Tibial nerve (tissue), 4 donors: Measurements from ENCODE around the gene NR1H4. TPM values are rescaled to one million over a fixed set of nuclear protein-coding genes. Genes with fewer than 3 reads are reported as not detected.

Experiments
- DNase-seq, 2 donors: peaks; one replicate each; pipeline ENCODE4 v3.0.0-alpha.2; 2019; ENCODE audit warnings: low spot score in 2 of 2
- H3K27ac ChIP-seq, 4 donors: fragments of 200-600 bp; sonication (generic) in 3 of 4; one replicate each; pipeline ENCODE4 v1.5.1; 2017 to 2019; ENCODE audit warnings: mild to moderate bottlenecking in 1 of 4
- H3K27me3 ChIP-seq, 2 donors: fragments of 200-600 bp; sonication (generic) in 1 of 2; one replicate each; pipeline versions ENCODE4 v1.5.1 to v1.6.0; 2017 to 2019
- H3K36me3 ChIP-seq, 3 donors: fragments of 200-600 bp; sonication (generic); one replicate each; pipeline ENCODE4 v1.5.1; 2018 to 2019
- H3K4me1 ChIP-seq, 4 donors: fragments of 200-600 bp; sonication (generic) in 3 of 4; one replicate each; pipeline ENCODE4 v1.5.1; 2017 to 2019
- H3K4me3 ChIP-seq, 4 donors: fragments of 200-600 bp; sonication (generic) in 3 of 4; one replicate each; pipeline ENCODE4 v1.5.1; 2017 to 2019; ENCODE audit warnings: mild to moderate bottlenecking in 1 of 4, moderate library complexity in 1 of 4
- H3K9me3 ChIP-seq, 4 donors: fragments of 200-600 bp; sonication (generic) in 3 of 4; one replicate each; pipeline ENCODE4 v1.5.1; 2017 to 2019
- CTCF ChIP-seq, 5 experiments: fragments of 200-600 bp in 3 of 5; fragments of 450-650 bp in 2 of 5; sonication (generic) in 3 of 5; IDR thresholded peaks; one replicate each; pipeline ENCODE4 v1.5.1; 2016 to 2019; ENCODE audit warnings: antibody characterized with exemption in 5 of 5, mild to moderate bottlenecking in 3 of 5, moderate library complexity in 2 of 5
- EP300 ChIP-seq, 2 donors: sonication (generic); formaldehyde crosslinking; IDR thresholded peaks; one replicate each; pipeline ENCODE4 v1.6.1; 2017; ENCODE audit warnings: antibody characterized with exemption in 2 of 2, mild to moderate bottlenecking in 1 of 2
- POLR2A ChIP-seq, 2 donors: fragments of 450-650 bp; IDR thresholded peaks; one replicate each; pipeline ENCODE4 v1.6.1; 2017; ENCODE audit warnings: antibody characterized with exemption in 2 of 2, mild to moderate bottlenecking in 2 of 2, moderate library complexity in 2 of 2
- WGBS, 2 donors: methylation state at CpG; one replicate each; pipeline ENCODE4 v1.1.5; 2018; 5-methylcytosine and 5-hydroxymethylcytosine counted together
- total RNA-seq, 4 donors: library from RNA; depleted of rRNA; stranded (reverse); fragments of >200 nt; gene quantifications; one replicate each; pipeline ENCODE4 v1.1.0, GENCODE V29; 2016

The NR1H4 gene
- total RNA-seq, 4 donors from 2014 or later = not detected

- Histone ChIP-seq H3K9me3 (no peaks in the 10 kb centered on the region), H3K4me3 (no peak overlapping the region), H3K27ac (no peak overlapping the region), H3K36me3 (no peaks in the 10 kb centered on the region), H3K27me3 (no peaks in the 10 kb centered on the region), H3K4me1 (no peaks in the 10 kb centered on the region)
- TF ChIP-seq CTCF (IDR thresholded peaks at IDR 0.05) (no peak), EP300 (IDR thresholded peaks at IDR 0.05) (no peak), POLR2A (IDR thresholded peaks at IDR 0.05) (no peak)
- 74 to 83% methylated on average over 4 of the region's 4 CpGs for WGBS, 2 donors
- DNase-seq = no peak
These were observed 28.6 kb upstream of the NR1H4 start for GRCh38 chr12:100445081-100445481.

DNA sequence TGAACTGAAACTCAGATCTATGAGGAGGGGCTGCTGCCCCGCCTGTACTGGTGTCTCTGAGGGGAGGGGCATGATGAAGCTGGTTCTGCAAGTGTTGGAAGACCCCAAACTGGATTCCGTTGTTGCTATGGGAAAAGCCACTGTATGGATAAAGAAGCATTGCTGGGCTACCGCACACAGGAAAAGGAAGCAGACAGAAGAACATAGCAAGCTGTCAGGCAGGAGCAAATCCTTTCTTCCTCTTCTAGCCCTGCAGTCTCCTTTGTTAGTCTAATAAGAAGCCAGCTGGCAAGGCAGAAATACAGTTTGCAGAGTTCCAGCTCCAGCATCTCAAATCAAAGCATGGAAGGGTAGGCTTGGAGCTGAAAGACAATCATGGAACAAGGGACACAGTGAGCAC is 26.3 kb upstream of the NR1H4 start:
- WGBS, 2 donors = 27 to 42% methylated on average over 3 of the region's 3 CpGs
- no peak for DNase-seq
- no peak overlapping the region for H3K27ac ChIP-seq
- H3K9me3 ChIP-seq = no peaks in the 10 kb centered on the region
- TF ChIP-seq POLR2A (IDR thresholded peaks at IDR 0.05) (no peak), EP300 (IDR thresholded peaks at IDR 0.05) (no peak), CTCF (IDR thresholded peaks at IDR 0.05) (no peak)
- no peaks in the 10 kb centered on the region for H3K4me1 ChIP-seq
- H3K27me3 ChIP-seq = no peaks in the 10 kb centered on the region
- H3K4me3 ChIP-seq = no peak overlapping the region
- no peaks in the 10 kb centered on the region for H3K36me3 ChIP-seq

- Histone ChIP-seq H3K4me3 (no peak overlapping the region), H3K27me3 (no peaks in the 10 kb centered on the region), H3K36me3 (no peaks in the 10 kb centered on the region), H3K9me3 (no peaks in the 10 kb centered on the region), H3K27ac (no peak overlapping the region), H3K4me1 (peaks cover 0 to 4% (median 0%) of the 10 kb centered on the region in 4 donors)
- TF ChIP-seq EP300 (IDR thresholded peaks at IDR 0.05) (no peak), CTCF (IDR thresholded peaks at IDR 0.05) (no peak), POLR2A (IDR thresholded peaks at IDR 0.05) (no peak)
- WGBS, 2 donors = 59 to 72% methylated on average over 1 of the region's 1 CpG
- no peak for DNase-seq
These were observed 25.0 kb upstream of the NR1H4 start for GRCh38 chr12:100448656-100449055.

GRCh38 chr12:100450735-100451134 is 22.9 kb upstream of the NR1H4 start:
- no peak for TF ChIP-seq POLR2A (IDR thresholded peaks at IDR 0.05)
- TF ChIP-seq CTCF (IDR thresholded peaks at IDR 0.05) = no peak
- TF ChIP-seq EP300 (IDR thresholded peaks at IDR 0.05) = no peak
- no peaks in the 10 kb centered on the region for H3K9me3 ChIP-seq
- DNase-seq = no peak
- H3K4me3 ChIP-seq = no peak overlapping the region
- H3K27me3 ChIP-seq = no peaks in the 10 kb centered on the region
- peaks cover 0 to 10% (median 0%) of the 10 kb centered on the region in 4 donors for H3K4me1 ChIP-seq
- no peak overlapping the region for H3K27ac ChIP-seq
- no peaks in the 10 kb centered on the region for H3K36me3 ChIP-seq
- WGBS, 2 donors = 44 to 48% methylated on average over 3 of the region's 3 CpGs

DNA sequence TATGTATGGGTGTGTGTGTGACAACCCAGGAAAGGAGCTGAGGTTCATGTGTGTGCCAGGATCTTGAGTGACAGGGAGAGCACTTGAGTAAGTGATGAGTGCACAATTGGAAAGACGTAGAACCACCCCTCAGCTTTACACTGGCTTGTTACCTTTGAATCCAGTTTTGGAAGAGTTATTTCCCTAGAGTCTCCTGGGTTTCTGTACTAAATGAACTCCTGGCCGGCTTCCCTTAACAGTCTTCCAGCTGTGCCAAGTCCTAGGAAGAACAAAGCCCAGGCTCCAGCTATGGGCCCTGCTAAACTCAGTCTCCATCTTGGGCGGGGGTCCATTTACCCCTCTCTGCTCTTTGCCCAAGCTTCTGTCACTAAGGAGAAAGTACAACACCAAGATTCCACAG is 19.7 kb upstream of the NR1H4 start:
- no peak for DNase-seq
- Histone ChIP-seq H3K36me3 (no peaks in the 10 kb centered on the region), H3K27ac (no peak overlapping the region), H3K27me3 (no peaks in the 10 kb centered on the region), H3K4me1 (peaks cover 0 to 10% (median 0%) of the 10 kb centered on the region in 4 donors), H3K9me3 (no peaks in the 10 kb centered on the region), H3K4me3 (no peak overlapping the region)
- WGBS, 2 donors = 40 to 43% methylated on average over 3 of the region's 3 CpGs
- TF ChIP-seq POLR2A (IDR thresholded peaks at IDR 0.05) (no peak), CTCF (IDR thresholded peaks at IDR 0.05) (no peak), EP300 (IDR thresholded peaks at IDR 0.05) (no peak)
